Colonic mucosa (tissue), 4 donors: Measurements from ENCODE around the gene TBC1D20. TPM values are rescaled to one million over a fixed set of nuclear protein-coding genes. Genes with fewer than 3 reads are reported as not detected.

Experiments
- DNase-seq: peaks from one replicate; pipeline ENCODE4 v3.0.0-alpha.2; 2020
- H3K27ac ChIP-seq: fragments of 200-600 bp; one replicate; pipeline ENCODE4 v1.8.0; 2021
- H3K27me3 ChIP-seq: fragments of 200-600 bp; one replicate; pipeline ENCODE4 v1.8.0; 2021
- H3K36me3 ChIP-seq: fragments of 200-600 bp; one replicate; pipeline ENCODE4 v1.8.0; 2021
- H3K4me1 ChIP-seq: fragments of 200-600 bp; one replicate; pipeline ENCODE4 v1.8.0; 2021; ENCODE audit warnings: mild to moderate bottlenecking
- H3K4me3 ChIP-seq: fragments of 200-600 bp; one replicate; pipeline ENCODE4 v1.8.0; 2021
- H3K9ac ChIP-seq, 2 donors: one replicate each; pipeline ENCODE4 v1.7.0; 2013; ENCODE audit warnings: control low read depth in 2 of 2, low read depth in 2 of 2, low read length in 2 of 2
- H3K9me3 ChIP-seq: fragments of 200-600 bp; one replicate; pipeline ENCODE4 v1.8.0; 2021
- intact Hi-C: fragments of 100-400 bp; cut with DNase I; formaldehyde crosslinking; loops from one replicate; pipeline ENCODE4 v1.14.1; 2022
- total RNA-seq, 2 donors: library from RNA; stranded (reverse); fragmentation: NEBNext Ultra II Directional in 1 of 2; extraction: Animal tissue kit (Norgen Biotek cat#: 25700) in 1 of 2; gene quantifications; one replicate each; pipeline ENCODE4 v1.2.1, GENCODE V29; 2021
- TF ChIP-seq, protein P1 (sequence below): fragments of 200-600 bp; IDR thresholded peaks from one replicate; pipeline ENCODE4 v1.8.0; 2022; ENCODE audit warnings: antibody characterized with exemption, mild to moderate bottlenecking
- donor health status: healthy.
- donor health status: DM: no; HTN: no; CAD: no.
- donor health status: DM: no; HTN: no; CAD: no.

TBC1D20 gene
- total RNA-seq, 2 donors from 2014 or later: 25.4 to 31.9 TPM

DNA sequence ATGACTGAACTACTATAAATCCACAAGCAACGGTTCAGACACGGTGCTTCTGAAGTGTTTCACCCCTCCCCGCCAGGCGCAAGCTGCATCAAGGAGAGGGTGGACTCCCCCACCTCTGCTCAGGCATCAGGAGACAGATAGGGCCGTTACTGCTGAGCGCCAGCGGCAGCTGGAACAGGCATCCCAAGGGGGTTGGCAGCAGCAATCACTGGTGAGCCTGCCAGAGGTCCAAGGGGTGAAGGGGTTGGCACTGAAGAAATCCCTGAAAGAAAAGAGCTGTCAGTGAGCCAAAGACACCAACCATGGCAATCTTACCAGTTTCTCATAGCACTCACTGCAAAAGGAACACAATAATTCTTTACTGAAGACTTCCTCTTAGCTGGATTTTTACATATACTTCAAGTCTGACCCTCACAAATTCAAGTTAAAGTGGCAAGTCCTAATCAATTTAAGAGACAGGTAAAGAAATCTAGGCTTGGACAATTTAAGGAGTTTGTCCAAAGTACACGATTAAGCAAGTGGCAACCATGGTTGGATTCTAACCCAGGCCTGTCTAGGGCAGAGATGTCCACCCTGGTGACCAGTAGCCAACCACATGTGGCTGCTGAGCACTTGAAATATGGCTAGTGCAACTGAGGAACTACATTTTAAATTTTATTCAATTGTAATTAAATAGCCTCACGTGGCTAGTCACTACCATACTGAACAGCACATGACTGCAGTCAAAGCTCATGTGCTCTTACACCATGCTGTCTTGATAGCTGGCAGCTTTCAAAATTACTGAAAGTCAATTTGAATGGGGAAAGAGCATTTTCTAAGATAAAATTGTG is 21.7 kb upstream of the TBC1D20 start:
- Histone ChIP-seq H3K9me3 (no peaks in the 10 kb centered on the region), H3K27me3 (no peaks in the 10 kb centered on the region), H3K4me3 (no peak overlapping the region), H3K27ac (no peak overlapping the region), H3K4me1 (no peaks in the 10 kb centered on the region), H3K9ac (no peak overlapping the region), H3K36me3 (peaks cover 4% of the 10 kb centered on the region)
- TF ChIP-seq, protein P1, sequence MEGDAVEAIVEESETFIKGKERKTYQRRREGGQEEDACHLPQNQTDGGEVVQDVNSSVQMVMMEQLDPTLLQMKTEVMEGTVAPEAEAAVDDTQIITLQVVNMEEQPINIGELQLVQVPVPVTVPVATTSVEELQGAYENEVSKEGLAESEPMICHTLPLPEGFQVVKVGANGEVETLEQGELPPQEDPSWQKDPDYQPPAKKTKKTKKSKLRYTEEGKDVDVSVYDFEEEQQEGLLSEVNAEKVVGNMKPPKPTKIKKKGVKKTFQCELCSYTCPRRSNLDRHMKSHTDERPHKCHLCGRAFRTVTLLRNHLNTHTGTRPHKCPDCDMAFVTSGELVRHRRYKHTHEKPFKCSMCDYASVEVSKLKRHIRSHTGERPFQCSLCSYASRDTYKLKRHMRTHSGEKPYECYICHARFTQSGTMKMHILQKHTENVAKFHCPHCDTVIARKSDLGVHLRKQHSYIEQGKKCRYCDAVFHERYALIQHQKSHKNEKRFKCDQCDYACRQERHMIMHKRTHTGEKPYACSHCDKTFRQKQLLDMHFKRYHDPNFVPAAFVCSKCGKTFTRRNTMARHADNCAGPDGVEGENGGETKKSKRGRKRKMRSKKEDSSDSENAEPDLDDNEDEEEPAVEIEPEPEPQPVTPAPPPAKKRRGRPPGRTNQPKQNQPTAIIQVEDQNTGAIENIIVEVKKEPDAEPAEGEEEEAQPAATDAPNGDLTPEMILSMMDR: no peak
- intact Hi-C loops: no loop called here
- no peak for DNase-seq

DNA sequence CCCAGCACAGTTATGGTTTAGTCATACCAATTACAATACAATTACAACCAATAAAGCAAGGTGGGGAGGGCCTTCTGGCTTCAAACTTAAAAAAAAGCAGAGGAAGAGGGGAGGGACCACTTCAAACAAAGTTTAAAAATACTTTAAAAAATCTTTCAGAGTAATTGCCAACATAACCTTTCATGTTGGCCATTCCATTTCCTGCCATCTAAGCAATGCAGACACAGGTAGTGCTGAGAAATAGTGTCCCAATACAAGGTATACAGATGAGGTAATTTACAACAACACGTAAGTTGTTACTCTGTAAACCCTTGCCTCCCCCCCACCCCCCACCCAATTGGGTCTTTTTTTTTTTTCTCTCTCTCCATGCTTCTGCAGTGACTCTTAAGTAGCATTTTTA is 18.8 kb upstream of the TBC1D20 start:
- Histone ChIP-seq H3K9me3 (no peaks in the 10 kb centered on the region), H3K27me3 (no peaks in the 10 kb centered on the region), H3K4me1 (no peaks in the 10 kb centered on the region), H3K4me3 (no peak overlapping the region), H3K27ac (no peak overlapping the region), H3K36me3 (peaks cover 10% of the 10 kb centered on the region), H3K9ac (no peak overlapping the region)
- DNase-seq: no peak
- intact Hi-C loops: no loop called here
- TF ChIP-seq, protein P1: no peak

DNA sequence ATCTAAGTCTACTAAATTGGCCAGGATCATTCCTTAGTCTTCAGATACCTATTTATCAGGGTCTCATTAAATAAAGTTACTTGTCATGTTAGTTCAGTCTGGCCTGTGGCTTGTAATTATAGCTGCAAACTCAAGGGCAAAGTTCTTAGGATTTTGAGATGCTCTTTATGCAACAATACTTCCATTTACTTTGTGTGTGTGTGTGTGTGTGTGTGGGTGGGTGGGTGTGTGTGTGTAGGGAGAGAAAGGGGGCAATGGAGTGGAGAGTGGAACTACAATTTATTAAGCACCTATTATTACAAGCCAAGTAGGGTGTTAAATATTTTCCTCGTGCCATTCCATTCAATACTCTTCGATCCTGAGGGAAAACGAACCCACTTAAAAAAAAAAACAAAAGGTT is 17.7 kb upstream of the TBC1D20 start:
- intact Hi-C loops: no loop called here
- Histone ChIP-seq H3K9me3 (no peaks in the 10 kb centered on the region), H3K27me3 (no peaks in the 10 kb centered on the region), H3K27ac (no peak overlapping the region), H3K4me1 (peaks cover 4% of the 10 kb centered on the region), H3K9ac (no peak overlapping the region), H3K4me3 (no peak overlapping the region), H3K36me3 (peaks cover 10% of the 10 kb centered on the region)
- DNase-seq: no peak
- TF ChIP-seq, protein P1: no peak

DNA sequence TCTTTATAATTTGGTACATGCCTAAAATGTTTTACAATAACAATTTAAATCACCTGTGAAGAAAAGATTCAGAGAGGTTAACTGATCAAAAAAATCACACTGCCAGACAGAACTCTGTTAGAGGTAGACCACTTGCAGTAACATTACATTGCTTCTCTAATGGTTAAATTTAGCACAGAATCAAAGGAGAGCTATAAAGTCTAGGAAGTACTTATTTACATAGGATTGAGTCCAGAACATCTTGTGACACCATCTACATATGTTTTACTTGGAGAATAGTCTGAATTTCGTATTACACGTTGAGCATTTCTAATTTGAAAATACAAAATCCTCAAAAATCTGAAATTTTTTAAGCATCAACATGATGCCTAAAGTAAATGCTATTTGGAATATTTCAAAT is 17.2 kb upstream of the TBC1D20 start:
- intact Hi-C loops: loop anchor here (5.0 kb wide), 2 partner anchors 47 to 127 kb away; no protein-coding TSS in a partner anchor
- Histone ChIP-seq H3K27me3 (no peaks in the 10 kb centered on the region), H3K27ac (no peak overlapping the region), H3K36me3 (peaks cover 10% of the 10 kb centered on the region), H3K4me3 (no peak overlapping the region), H3K4me1 (peaks cover 4% of the 10 kb centered on the region), H3K9me3 (no peaks in the 10 kb centered on the region), H3K9ac (no peak overlapping the region)
- DNase-seq: no peak
- TF ChIP-seq, protein P1: no peak

DNA sequence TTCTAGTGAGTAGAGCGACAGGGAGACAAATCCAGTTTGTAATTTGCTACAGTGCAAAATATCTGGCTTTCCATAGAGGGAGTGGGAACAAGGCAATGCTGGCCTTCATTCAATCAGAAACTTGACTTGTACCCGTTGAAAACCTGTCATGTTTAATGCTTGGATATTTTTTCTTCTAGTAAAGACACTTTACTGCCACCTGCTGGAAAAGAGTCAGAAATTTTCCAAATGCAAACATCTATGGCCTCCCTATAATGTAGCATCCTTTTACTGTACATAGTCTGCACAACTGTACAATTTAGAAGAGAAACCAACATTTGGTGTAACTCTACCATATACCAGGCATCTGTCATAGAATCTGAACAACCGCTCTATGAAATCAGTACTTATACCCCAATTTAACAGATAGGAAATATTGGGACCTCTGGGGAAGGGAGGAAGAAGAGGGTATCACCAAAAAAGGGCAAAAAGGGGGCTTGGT is 16.7 kb upstream of the TBC1D20 start:
- DNase-seq: peak; percentile 43
- H3K9me3 ChIP-seq: no peaks in the 10 kb centered on the region
- TF ChIP-seq, protein P1: peak; percentile 44
- intact Hi-C loops: loop anchor here (5.0 kb wide), 2 partner anchors 47 to 127 kb away; no protein-coding TSS in a partner anchor
- peaks cover 10% of the 10 kb centered on the region for H3K36me3 ChIP-seq
- no peak overlapping the region for H3K27ac ChIP-seq
- H3K27me3 ChIP-seq: no peaks in the 10 kb centered on the region
- H3K4me3 ChIP-seq: no peak overlapping the region
- H3K4me1 ChIP-seq: peaks cover 4% of the 10 kb centered on the region
- no peak overlapping the region for H3K9ac ChIP-seq
